ENCODE results near the gene NAT10.

DNA sequence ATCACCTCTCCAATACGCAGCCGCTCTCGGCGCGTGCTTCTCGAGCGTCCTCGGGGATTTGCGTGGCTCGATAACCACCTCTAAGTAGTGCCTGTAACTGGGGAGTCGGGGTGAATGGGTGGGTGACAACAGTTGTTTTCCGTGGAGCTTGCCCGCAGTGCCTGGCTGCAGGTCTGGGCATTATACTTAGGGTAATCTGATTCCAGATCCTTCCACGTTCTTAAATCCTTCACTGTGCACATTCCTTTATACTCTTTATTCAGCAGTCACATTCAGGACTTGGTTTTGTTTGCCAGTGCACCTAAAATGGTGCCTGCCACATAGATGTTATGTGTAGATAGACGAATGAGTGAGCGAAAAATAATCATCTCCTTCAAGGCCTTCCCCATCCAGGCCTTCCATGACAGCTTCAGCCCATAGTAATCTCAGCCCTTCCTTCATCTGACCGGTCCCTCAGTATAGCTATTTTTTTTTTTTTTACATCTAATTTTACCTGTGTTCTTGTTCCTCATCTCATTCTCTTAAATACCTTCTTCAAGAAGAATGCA lies 602 bp downstream of the NAT10 start:
- TF ChIP-seq POLR2AphosphoS5 (IDR thresholded peaks at IDR 0.05; ENCODE audit: borderline replicate concordance, low read depth, low read length) (no peak), EZH2 (IDR thresholded peaks at IDR 0.05) (no peak)

Data from SK-N-MC (cell line).